K562 (cell line): ENCODE results near the gene HIGD1C. TPM values are rescaled to one million over a fixed set of nuclear protein-coding genes. Genes with fewer than 3 reads are reported as not detected.

Source experiments
- ATAC-seq: fragments of 200-7000 bp; cut with Tn5 transposase; 3 replicates; pipeline ENCODE4 v1.9.1; 2020; ENCODE audit warnings: moderate library complexity
- BruUV-seq: library from RNA; stranded (reverse); fragments of 400-500 nt; replicated peaks from 2 replicates; lab custom pipeline; 2021; lab: Mats Ljungman, UMichigan
- CTCF ChIA-PET: fragments of 300-600 bp; formaldehyde crosslinking; extraction: SDS; loops from one replicate; lab custom pipeline; 2021; ENCODE audit warnings: low intra/inter-chr PET ratio; lab: Yijun Ruan, JAX
- POLR2A ChIA-PET: fragments of 300-600, 350-650 bp; sonication (Branson Sonifier 250); formaldehyde crosslinking; extraction: SDS; loops from one replicate; lab custom pipeline; 2021; ENCODE audit warnings: antibody characterized with exemption, inconsistent platforms; lab: Yijun Ruan, JAX
- DNase-seq, 4 experiments: peaks; one replicate each; pipeline versions ENCODE4 v3.0.0 to v3.0.0-alpha.2; 2011 to 2018; ENCODE audit warnings: low spot score in 3 of 4, mixed read lengths in 3 of 4; ENCODE audit errors: extremely low read depth in 1 of 4
- FAIRE-seq: peaks from 2 replicates; lab custom pipeline; 2011; peaks lifted over from hg19 to GRCh38; lab: Jason Lieb, UNC
- H2AFZ ChIP-seq: 2 replicates; pipeline ENCODE4 v1.6.0; 2011; ENCODE audit warnings: low read depth, low read length, control low read depth, inconsistent platforms
- H3K27ac ChIP-seq: fragments of 200-600 bp; 3 replicates; pipeline ENCODE4 v1.8.0; 2011; ENCODE audit warnings: low read depth, mild to moderate bottlenecking, control low read depth, inconsistent platforms, low read length, moderate library complexity, mixed read lengths; ENCODE audit errors: extremely low read depth
- H3K27me3 ChIP-seq, 2 experiments: fragments of 300-600 bp in 1 of 2; 2 replicates in 1 of 2; 3 replicates in 1 of 2; pipeline versions ENCODE4 v1.6.0 to v1.8.0; 2011; ENCODE audit warnings: inconsistent platforms in 2 of 2, low read length in 2 of 2, mild to moderate bottlenecking in 1 of 2, mixed read lengths in 1 of 2, moderate library complexity in 1 of 2; ENCODE audit not compliant: control insufficient read depth in 2 of 2, insufficient read depth in 2 of 2
- H3K36me3 ChIP-seq: fragments of 300-600 bp; 3 replicates; pipeline ENCODE4 v1.8.0; 2011; ENCODE audit warnings: mild to moderate bottlenecking, low read length, inconsistent platforms; ENCODE audit not compliant: control insufficient read depth, insufficient read depth
- H3K4me1 ChIP-seq, 2 experiments: fragments of 200-600 bp in 1 of 2; replicated peaks in 1 of 2; 2 replicates in 1 of 2; 3 replicates in 1 of 2; pipeline versions ENCODE4 v1.5.1 to v1.8.0; 2011; ENCODE audit warnings: inconsistent platforms in 2 of 2, low read length in 2 of 2, mild to moderate bottlenecking in 1 of 2, mixed read lengths in 1 of 2, moderate library complexity in 1 of 2; ENCODE audit not compliant: control insufficient read depth in 2 of 2, insufficient read depth in 2 of 2
- H3K4me2 ChIP-seq: 2 replicates; pipeline ENCODE4 v1.6.1; 2011; ENCODE audit warnings: low read length, control low read depth, inconsistent platforms, mixed read lengths; ENCODE audit not compliant: insufficient read depth
- H3K4me3 ChIP-seq: fragments of 200-600 bp; sonication (generic), shearing (Covaris generic); 2 replicates; pipeline ENCODE4 v1.5.1; 2016; ENCODE audit warnings: control low read depth, inconsistent platforms
- H3K79me2 ChIP-seq: fragments of 200-600 bp; 3 replicates; pipeline ENCODE4 v1.8.0; 2011; ENCODE audit warnings: low read length, inconsistent platforms; ENCODE audit not compliant: control insufficient read depth, insufficient read depth
- H3K9ac ChIP-seq, 2 experiments: 2 replicates each; pipeline versions ENCODE4 v1.6.0 to v1.6.1; 2011; ENCODE audit warnings: low read depth in 2 of 2, low read length in 2 of 2, control low read depth in 1 of 2, inconsistent platforms in 1 of 2, mild to moderate bottlenecking in 1 of 2, mixed read lengths in 1 of 2; ENCODE audit not compliant: insufficient read depth in 1 of 2
- H3K9me1 ChIP-seq: one replicate; pipeline ENCODE4 v1.6.0; 2011; ENCODE audit warnings: inconsistent platforms, mild to moderate bottlenecking, low read length, moderate library complexity; ENCODE audit not compliant: control insufficient read depth, insufficient read depth
- H3K9me3 ChIP-seq: replicated peaks from 2 replicates; pipeline ENCODE4 v1.5.1; 2011; ENCODE audit warnings: low read depth, low read length, inconsistent platforms; ENCODE audit not compliant: control insufficient read depth, insufficient read depth
- H4K20me1 ChIP-seq: replicated peaks from 2 replicates; pipeline ENCODE4 v1.6.1; 2011; ENCODE audit warnings: low read length, inconsistent platforms, mixed read lengths; ENCODE audit not compliant: control insufficient read depth, insufficient read depth
- BACH1 ChIP-seq: fragments of 200-800 bp; sonication (Bioruptor generic); IDR thresholded peaks from 2 replicates; pipeline ENCODE4 v1.6.1; 2016; ENCODE audit warnings: missing genetic modification characterization, missing compliant biosample characterization
- CBFA2T2 ChIP-seq: fragments of 450-650 bp; conservative IDR thresholded peaks from 2 replicates; pipeline ENCODE4 v1.6.1; 2017; ENCODE audit warnings: mild to moderate bottlenecking
- CGGBP1 ChIP-seq: fragments of 250-450 bp; sonication (Bioruptor Pico); IDR thresholded peaks from 2 replicates; pipeline ENCODE4 v1.9.0; 2021; ENCODE audit warnings: mild to moderate bottlenecking
- DACH1 ChIP-seq: fragments of 450-650 bp; IDR thresholded peaks from 2 replicates; pipeline ENCODE4 v1.6.1; 2018; ENCODE audit not compliant: partially characterized antibody
- ERF ChIP-seq: fragments of 450-650 bp; formaldehyde crosslinking; IDR thresholded peaks from 2 replicates; pipeline ENCODE4 v1.4.0; 2020; ENCODE audit warnings: mild to moderate bottlenecking, mixed read lengths
- GABPB2 ChIP-seq: fragments of 250-450 bp; sonication (Bioruptor Pico); conservative IDR thresholded peaks from 2 replicates; pipeline ENCODE4 v1.5.1; 2021; ENCODE audit warnings: mild to moderate bottlenecking
- GTF2A2 ChIP-seq: IDR thresholded peaks from 2 replicates; pipeline ENCODE4 v1.6.1; 2016; ENCODE audit warnings: mild to moderate bottlenecking, missing genetic modification characterization, missing compliant biosample characterization
- JUND ChIP-seq, 2 experiments: IDR thresholded peaks; 2 replicates in 1 of 2; 3 replicates in 1 of 2; pipeline ENCODE4 v1.6.1; 2011; ENCODE audit warnings: borderline replicate concordance in 2 of 2, low read depth in 2 of 2, low read length in 2 of 2, improper control_type of control experiment in 1 of 2, missing biosample characterization in 1 of 2, missing genetic modification characterization in 1 of 2, missing genetic modification reagents in 1 of 2
- KAT2B ChIP-seq: IDR thresholded peaks from one replicate; pipeline ENCODE4 v1.6.1; 2012; ENCODE audit warnings: low read depth, mild to moderate bottlenecking, control low read depth, inconsistent platforms, low read length, moderate library complexity
- MTA1 ChIP-seq: fragments of 450-650 bp; IDR thresholded peaks from 2 replicates; pipeline ENCODE4 v1.6.1; 2017; ENCODE audit warnings: borderline replicate concordance
- NFIC ChIP-seq: fragments of 450-650 bp; IDR thresholded peaks from 2 replicates; pipeline ENCODE4 v1.6.1; 2017; ENCODE audit warnings: mild to moderate bottlenecking, inconsistent platforms
- RBM34 ChIP-seq: fragments of 200-400 bp; formaldehyde crosslinking; IDR thresholded peaks from 2 replicates; pipeline ENCODE4 v1.6.1; 2018; ENCODE audit warnings: low read length, borderline replicate concordance; ENCODE audit not compliant: insufficient read depth
- SMARCC2 ChIP-seq: fragments of 450-650 bp; IDR thresholded peaks from 2 replicates; pipeline ENCODE4 v1.6.1; 2017; ENCODE audit warnings: antibody characterized with exemption, moderate library complexity, mild to moderate bottlenecking, low read depth
- SUPT5H ChIP-seq: fragments of 450-650 bp; IDR thresholded peaks from 2 replicates; pipeline ENCODE4 v1.6.1; 2016
- TBP ChIP-seq: optimal IDR thresholded peaks from 2 replicates; pipeline ENCODE3; 2011; ENCODE audit warnings: low read depth, low read length, improper control_type of control experiment
- ZNF165 ChIP-seq: fragments of 250-450 bp; sonication (Bioruptor Pico); IDR thresholded peaks from 2 replicates; pipeline ENCODE4 v1.4.0; 2020; ENCODE audit warnings: borderline replicate concordance
- ZNF3 ChIP-seq: fragments of 250-450 bp; sonication (Bioruptor Pico); IDR thresholded peaks from 2 replicates; pipeline ENCODE4 v1.5.0; 2021; ENCODE audit warnings: mild to moderate bottlenecking, moderate library complexity
- ZNF655 ChIP-seq: fragments of 250-450 bp; sonication (Bioruptor Pico); IDR thresholded peaks from 2 replicates; pipeline ENCODE4 v1.5.0; 2021
- WGBS: fragments of 100-300 bp; shearing (Covaris generic); methylation state at CpG from one replicate; pipeline ENCODE4 v1.1.6; 2016; ENCODE audit warnings: low coverage, mixed read lengths; ENCODE audit not compliant: insufficient coverage; ENCODE audit errors: missing lambda C conversion rate; 5-methylcytosine and 5-hydroxymethylcytosine counted together
- in situ Hi-C: fragments of 300-500 bp; cut with MboI; formaldehyde crosslinking; loops from 4 replicates; pipeline ENCODE4 v1.15.0; 2018; ENCODE audit warnings: inconsistent platforms, mixed read lengths
- intact Hi-C: fragments of 100-400 bp; cut with micrococcal nuclease; formaldehyde crosslinking; loops from 2 replicates; pipeline ENCODE4 v1.14.2; 2022
- polyA plus RNA-seq, 8 experiments: library from polyadenylated mRNA; depleted of rRNA in 4 of 8; stranded (reverse) in 5 of 8; unstranded in 3 of 8; fragments of >200 nt; fragmentation: Nextera tagmentation in 2 of 8; fragmentation: Illumina TruSeq in 1 of 8; extraction: Ambion mirVana in 2 of 8; extraction: Trizol in 1 of 8; gene quantifications; 2 replicates each; pipeline versions ENCODE4 v1.2.1 to v1.2.3, GENCODE V29; 2011 to 2014; ENCODE audit warnings: inconsistent platforms in 1 of 8, missing spikeins in 1 of 8
- total RNA-seq, 7 experiments: library from RNA; depleted of rRNA in 6 of 7; stranded (reverse); fragments of >200 nt in 6 of 7; fragmentation: Illumina TruSeq in 2 of 7; extraction: Trizol in 2 of 7; gene quantifications; 2 replicates each; pipeline versions ENCODE4 v1.2.1 to v1.2.3, GENCODE V29; 2011 to 2021; ENCODE audit warnings: low replicate concordance in 1 of 7
- TF ChIP-seq, protein P1 (sequence below): fragments of 450-650 bp; IDR thresholded peaks from 2 replicates; pipeline ENCODE4 v1.6.1; 2016; ENCODE audit warnings: mild to moderate bottlenecking

The HIGD1C gene
- total and polyA plus RNA-seq, 9 of the 15 experiments (the other 6 are each of a cell fraction or from before 2014, with no cell fraction given): not detected

GRCh38 chr12:51005030-51005429 lies 52.7 kb downstream of the HIGD1C start:
- ChIA-PET CTCF (no interaction called here), POLR2A (interaction anchor here (0.7 to 1.5 kb wide), 3 partner anchors 9 to 19 kb away, joined by 3 read pairs; no protein-coding TSS in a partner anchor)
- in situ Hi-C loops (no loop called here), intact Hi-C loops (no loop called here)
- no peak for DNase-seq
- Histone ChIP-seq H3K9me3 (no peaks in the 10 kb centered on the region), H3K4me2 (no peak overlapping the region), H3K9ac (no peak overlapping the region), H2AFZ (no peak overlapping the region), H3K79me2 (peaks cover 11% of the 10 kb centered on the region), H3K4me3 (no peak overlapping the region), H3K9me1 (no peaks in the 10 kb centered on the region), H3K36me3 (peaks cover 63% of the 10 kb centered on the region), H3K27ac (no peak overlapping the region), H4K20me1 (no peaks in the 10 kb centered on the region), H3K27me3 (no peaks in the 10 kb centered on the region), H3K4me1 (peaks cover 5 to 6% of the 10 kb centered on the region in 2 experiments; a peak in 3 of 5 replicates)
- TF ChIP-seq CBFA2T2: no peak
- TF ChIP-seq ERF: no peak
- TF ChIP-seq KAT2B: no peak
- TF ChIP-seq BACH1 (tag): no peak
- no peak for TF ChIP-seq MTA1
- TF ChIP-seq, protein P1, sequence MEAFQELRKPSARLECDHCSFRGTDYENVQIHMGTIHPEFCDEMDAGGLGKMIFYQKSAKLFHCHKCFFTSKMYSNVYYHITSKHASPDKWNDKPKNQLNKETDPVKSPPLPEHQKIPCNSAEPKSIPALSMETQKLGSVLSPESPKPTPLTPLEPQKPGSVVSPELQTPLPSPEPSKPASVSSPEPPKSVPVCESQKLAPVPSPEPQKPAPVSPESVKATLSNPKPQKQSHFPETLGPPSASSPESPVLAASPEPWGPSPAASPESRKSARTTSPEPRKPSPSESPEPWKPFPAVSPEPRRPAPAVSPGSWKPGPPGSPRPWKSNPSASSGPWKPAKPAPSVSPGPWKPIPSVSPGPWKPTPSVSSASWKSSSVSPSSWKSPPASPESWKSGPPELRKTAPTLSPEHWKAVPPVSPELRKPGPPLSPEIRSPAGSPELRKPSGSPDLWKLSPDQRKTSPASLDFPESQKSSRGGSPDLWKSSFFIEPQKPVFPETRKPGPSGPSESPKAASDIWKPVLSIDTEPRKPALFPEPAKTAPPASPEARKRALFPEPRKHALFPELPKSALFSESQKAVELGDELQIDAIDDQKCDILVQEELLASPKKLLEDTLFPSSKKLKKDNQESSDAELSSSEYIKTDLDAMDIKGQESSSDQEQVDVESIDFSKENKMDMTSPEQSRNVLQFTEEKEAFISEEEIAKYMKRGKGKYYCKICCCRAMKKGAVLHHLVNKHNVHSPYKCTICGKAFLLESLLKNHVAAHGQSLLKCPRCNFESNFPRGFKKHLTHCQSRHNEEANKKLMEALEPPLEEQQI: no peak
- TF ChIP-seq SUPT5H: no peak
- no peak for TF ChIP-seq TBP
- no peak for TF ChIP-seq ZNF165 (CRISPR knock-in tag)
- TF ChIP-seq GTF2A2 (tag): no peak
- TF ChIP-seq SMARCC2: no peak
- TF ChIP-seq GABPB2 (CRISPR knock-in tag): no peak
- TF ChIP-seq JUND (IDR thresholded peaks at IDR 0.05; ENCODE audit: borderline replicate concordance, low read depth, low read length): no peak
- no peak for TF ChIP-seq JUND (tag; IDR thresholded peaks at IDR 0.05; ENCODE audit: borderline replicate concordance, low read depth, low read length)
- TF ChIP-seq ZNF3 (CRISPR knock-in tag): no peak
- TF ChIP-seq ZNF655 (CRISPR knock-in tag): no peak
- TF ChIP-seq DACH1: no peak
- TF ChIP-seq NFIC: no peak
- TF ChIP-seq RBM34: no peak
- no peak for TF ChIP-seq CGGBP1
- no peak for ATAC-seq
- no peak for FAIRE-seq
- WGBS: 98% methylated on average over 3 of the region's 3 CpGs
- BruUV-seq: no TSS peak
